ENCODE data around the gene MAMLD1.

The MAMLD1 gene

GRCh38 chrX:150408007-150408406 is 44.9 kb downstream of the MAMLD1 start:
- no peak for DNase-seq

- no peak for DNase-seq
Measured at GRCh38 chrX:150408561-150408960, 45.4 kb downstream of the MAMLD1 start.

GRCh38 chrX:150409486-150409885 is 46.4 kb downstream of the MAMLD1 start:
- DNase-seq = no peak

GRCh38 chrX:150409964-150410363 is 46.8 kb downstream of the MAMLD1 start:
- no peak for DNase-seq

GRCh38 chrX:150410513-150410912 is 47.4 kb downstream of the MAMLD1 start:
- no peak for DNase-seq

GRCh38 chrX:150411656-150412055 is 48.5 kb downstream of the MAMLD1 start:
- no peak for DNase-seq

GRCh38 chrX:150414228-150414627 is 51.1 kb downstream of the MAMLD1 start:
- no peak for DNase-seq

GRCh38 chrX:150416469-150416868 is 53.4 kb downstream of the MAMLD1 start:
- DNase-seq = no peak

GRCh38 chrX:150421816-150422215 is 58.7 kb downstream of the MAMLD1 start:
- no peak for DNase-seq

- no peak for DNase-seq
Measured at GRCh38 chrX:150429594-150429993, 66.5 kb downstream of the MAMLD1 start.

GRCh38 chrX:150436195-150436594 is 73.1 kb downstream of the MAMLD1 start:
- DNase-seq = no peak

- DNase-seq = no peak
Measured at GRCh38 chrX:150438165-150438564, 75.0 kb downstream of the MAMLD1 start.

- DNase-seq = no peak
Measured at GRCh38 chrX:150446151-150446550, 83.0 kb downstream of the MAMLD1 start.

GRCh38 chrX:150446995-150447394 is 83.9 kb downstream of the MAMLD1 start:
- DNase-seq = no peak

GRCh38 chrX:150449313-150449712 is 86.2 kb downstream of the MAMLD1 start:
- DNase-seq = no peak

- no peak for DNase-seq
Measured at GRCh38 chrX:150450519-150451177, 87.5 kb downstream of the MAMLD1 start.

GRCh38 chrX:150451953-150452352 is 88.8 kb downstream of the MAMLD1 start:
- DNase-seq = no peak

GRCh38 chrX:150454083-150454482 is 91.0 kb downstream of the MAMLD1 start:
- no peak for DNase-seq

- no peak for DNase-seq
Measured at GRCh38 chrX:150454508-150455214, 91.5 kb downstream of the MAMLD1 start.

GRCh38 chrX:150455215-150455608 is 92.1 kb downstream of the MAMLD1 start:
- no peak for DNase-seq

GRCh38 chrX:150456466-150456865 is 93.3 kb downstream of the MAMLD1 start:
- no peak for DNase-seq

GRCh38 chrX:150456941-150457340 is 93.8 kb downstream of the MAMLD1 start:
- DNase-seq = no peak

- DNase-seq = no peak
Measured at GRCh38 chrX:150459196-150459595, 96.1 kb downstream of the MAMLD1 start.

GRCh38 chrX:150460063-150460462 is 96.9 kb downstream of the MAMLD1 start:
- DNase-seq = no peak

GRCh38 chrX:150460781-150461180 is 97.7 kb downstream of the MAMLD1 start:
- DNase-seq = no peak

All from amniotic stem cell (primary cell).